Endometrial microvascular endothelial cells (primary cell): ENCODE results near the gene UCKL1. TPM values are rescaled to one million over a fixed set of nuclear protein-coding genes. Genes with fewer than 3 reads are reported as not detected.

Experiments used
- in situ Hi-C: cut with HindIII; loops from 2 replicates; pipeline ENCODE4 v1.10.0; 2017; ENCODE audit warnings: low sequenced_read_pairs, low pct_unique_long_range_greater_than_20kb; ENCODE audit errors: inconsistent ontology term
- total RNA-seq: library from RNA; depleted of rRNA; stranded (reverse); fragments of >200 nt; gene quantifications from one replicate; pipeline ENCODE4 v1.2.3, GENCODE V29; 2015; ENCODE audit errors: inconsistent ontology term

UCKL1 gene
- total RNA-seq, 1 donor from 2014 or later, result 19.3 TPM

DNA sequence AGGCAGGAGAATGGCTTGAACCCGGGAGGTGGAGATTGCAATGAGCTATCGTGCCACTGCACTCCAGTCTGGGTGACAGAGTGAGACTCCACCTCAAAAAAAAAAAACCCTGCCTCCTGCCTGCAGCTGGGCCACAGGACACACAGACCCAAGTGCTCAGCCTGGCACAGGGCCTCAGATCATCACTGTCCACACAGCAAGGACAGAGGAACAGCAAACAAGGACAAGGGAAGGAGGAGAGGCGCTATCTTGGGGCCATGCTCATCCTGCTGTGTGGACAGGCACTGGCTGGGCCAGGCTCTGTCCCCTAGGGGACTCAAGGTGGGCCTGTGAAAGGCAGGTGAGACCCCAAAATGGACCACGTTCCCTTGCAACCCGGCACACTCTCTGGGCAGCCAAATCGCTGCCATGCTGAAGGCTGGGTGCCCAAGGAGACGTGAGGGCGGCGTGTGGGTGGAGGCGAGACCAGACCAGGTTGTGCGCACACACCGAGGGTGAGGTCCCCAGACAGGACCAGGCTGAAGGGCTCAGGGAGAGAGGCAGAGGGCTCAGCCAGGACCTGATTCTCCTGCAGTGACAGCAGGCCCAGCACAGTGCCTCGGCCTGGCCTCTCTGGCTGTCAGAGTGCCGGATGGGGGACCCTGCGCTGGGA is 9.1 kb downstream of the UCKL1 start:
- in situ Hi-C loops, result no loop called here

DNA sequence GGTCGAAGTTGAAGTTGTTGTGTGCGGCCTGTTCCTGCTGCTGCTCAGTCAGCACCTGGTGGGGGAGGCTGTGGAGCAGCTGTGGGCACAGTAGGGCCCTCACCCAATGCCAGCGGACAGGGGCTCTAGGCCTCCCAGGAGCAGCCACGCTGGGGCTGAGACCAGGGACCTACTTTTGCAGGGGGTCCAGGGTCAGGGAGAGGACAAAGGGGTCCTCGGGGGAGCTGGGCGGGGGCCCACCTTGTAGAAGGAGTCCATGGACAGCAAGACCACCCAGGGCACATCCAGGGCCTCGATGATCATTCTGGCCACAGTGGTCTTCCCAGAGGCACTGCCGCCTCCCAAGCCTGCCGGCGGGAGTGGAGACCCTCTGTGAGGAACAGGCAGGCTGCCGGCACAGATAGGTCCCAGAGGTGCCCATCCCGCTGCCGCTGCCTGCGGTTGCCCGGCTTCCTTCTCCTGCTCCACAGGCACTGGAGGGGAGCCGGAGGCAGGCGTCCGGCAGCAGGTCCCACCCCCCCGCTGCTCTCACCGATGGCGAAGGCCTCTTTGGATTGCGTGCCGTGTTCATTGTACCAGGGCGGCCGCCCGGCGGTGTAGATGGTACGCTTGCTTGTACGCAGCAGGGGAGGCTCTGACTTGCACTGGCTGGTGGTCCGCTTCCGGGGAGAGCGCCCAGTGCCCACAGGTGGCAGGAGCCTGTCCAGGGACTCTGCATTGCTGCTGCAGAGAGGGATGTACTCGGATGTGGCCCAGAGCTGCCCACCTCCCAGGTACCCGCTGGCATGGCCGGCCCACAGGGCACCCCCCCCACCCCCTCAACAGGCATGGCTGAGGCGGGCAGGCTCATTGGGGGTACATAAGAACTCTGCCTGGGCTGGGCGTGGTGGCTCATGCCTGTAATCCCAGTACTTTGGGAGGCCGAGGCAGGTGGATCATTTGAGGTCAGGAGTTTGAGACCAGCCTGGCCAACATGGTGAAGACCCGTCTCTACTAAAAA is 10.0 kb downstream of the UCKL1 start:
- in situ Hi-C loops, result no loop called here

DNA sequence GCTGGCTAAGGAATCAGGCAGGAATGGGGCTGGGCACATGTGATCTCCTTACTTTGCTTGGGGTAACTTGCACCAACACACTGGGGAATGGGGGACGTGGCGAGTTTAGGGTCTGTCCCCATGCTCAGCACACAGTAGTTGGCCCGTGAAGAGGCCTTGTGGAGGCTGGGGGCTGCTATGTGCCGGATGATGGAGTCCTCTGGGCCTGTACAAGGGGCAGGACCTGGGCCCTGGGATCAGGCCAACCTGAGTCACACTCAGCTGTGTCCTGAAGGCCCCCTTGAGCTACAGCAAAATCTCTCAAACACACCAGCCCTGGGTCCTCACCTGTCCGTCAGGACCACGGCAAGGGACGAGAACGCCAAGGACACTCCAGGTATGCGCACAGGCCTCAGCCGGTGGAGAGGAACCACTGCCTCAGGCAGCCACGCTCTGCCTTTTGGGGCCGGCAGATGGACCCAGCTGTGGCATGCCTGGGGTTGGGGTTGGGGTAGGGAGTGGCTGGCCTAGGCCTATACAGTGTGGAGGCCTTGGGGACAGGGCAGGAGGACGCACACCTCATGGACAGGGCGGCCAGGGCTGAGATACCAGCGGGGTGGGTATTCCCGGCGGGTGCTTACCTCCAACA is 11.1 kb downstream of the UCKL1 start:
- in situ Hi-C loops, result no loop called here

DNA sequence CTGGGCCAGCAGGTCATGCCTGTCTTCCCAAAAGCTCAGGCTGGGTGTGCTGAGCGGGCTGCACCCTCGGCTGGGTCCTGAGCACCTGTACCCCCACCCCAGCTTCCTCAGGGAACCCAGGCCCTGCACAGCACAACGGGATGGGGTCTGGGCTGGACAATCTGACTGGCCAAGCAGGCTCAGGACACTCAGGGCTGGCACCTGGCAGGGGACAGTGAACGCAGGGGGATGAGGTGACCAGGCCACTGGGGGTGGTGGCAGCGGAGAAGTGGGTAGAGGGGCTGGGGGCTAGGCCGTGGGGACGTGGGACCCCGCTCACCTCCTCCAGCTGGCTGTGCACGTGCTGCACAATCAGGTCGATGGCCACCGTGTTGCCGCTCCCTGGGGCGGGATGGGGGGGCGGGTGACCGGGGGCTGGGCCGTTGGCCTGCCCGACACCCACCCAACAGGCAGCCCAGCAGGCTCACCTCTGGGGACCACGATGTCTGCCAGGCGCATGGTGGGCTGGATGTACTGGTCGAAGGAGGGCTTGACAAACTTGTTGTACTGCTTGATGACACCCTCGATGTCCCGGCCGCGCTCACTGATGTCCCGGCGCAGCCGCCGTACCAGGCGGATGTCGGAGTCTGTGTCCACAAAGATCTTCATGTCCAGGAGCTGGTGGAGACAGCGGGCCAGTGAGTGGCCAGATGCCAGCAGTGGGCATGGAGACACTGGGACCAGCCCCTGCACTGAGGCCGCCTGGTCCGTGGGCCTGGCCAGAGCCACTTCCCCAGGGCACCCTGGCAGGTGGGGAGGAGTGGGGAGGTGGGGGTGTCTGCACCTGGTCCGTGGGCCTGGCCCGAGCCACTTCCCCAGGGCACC is 11.9 kb downstream of the UCKL1 start:
- in situ Hi-C loops, result no loop called here

DNA sequence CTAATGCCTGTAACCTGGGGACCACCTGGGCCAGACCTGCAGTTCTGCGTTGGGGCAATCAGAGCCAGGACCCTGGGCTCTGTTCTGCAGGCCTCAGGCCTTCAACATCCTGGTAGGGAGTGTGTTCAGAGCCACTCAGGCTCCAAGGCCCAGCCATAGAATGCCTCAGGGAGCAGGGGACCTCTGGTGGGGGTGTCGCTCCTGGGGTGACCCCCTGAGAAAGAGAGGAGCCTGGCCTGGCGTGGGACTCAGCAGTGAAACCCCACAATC is 12.5 kb downstream of the UCKL1 start:
- in situ Hi-C loops, result no loop called here

DNA sequence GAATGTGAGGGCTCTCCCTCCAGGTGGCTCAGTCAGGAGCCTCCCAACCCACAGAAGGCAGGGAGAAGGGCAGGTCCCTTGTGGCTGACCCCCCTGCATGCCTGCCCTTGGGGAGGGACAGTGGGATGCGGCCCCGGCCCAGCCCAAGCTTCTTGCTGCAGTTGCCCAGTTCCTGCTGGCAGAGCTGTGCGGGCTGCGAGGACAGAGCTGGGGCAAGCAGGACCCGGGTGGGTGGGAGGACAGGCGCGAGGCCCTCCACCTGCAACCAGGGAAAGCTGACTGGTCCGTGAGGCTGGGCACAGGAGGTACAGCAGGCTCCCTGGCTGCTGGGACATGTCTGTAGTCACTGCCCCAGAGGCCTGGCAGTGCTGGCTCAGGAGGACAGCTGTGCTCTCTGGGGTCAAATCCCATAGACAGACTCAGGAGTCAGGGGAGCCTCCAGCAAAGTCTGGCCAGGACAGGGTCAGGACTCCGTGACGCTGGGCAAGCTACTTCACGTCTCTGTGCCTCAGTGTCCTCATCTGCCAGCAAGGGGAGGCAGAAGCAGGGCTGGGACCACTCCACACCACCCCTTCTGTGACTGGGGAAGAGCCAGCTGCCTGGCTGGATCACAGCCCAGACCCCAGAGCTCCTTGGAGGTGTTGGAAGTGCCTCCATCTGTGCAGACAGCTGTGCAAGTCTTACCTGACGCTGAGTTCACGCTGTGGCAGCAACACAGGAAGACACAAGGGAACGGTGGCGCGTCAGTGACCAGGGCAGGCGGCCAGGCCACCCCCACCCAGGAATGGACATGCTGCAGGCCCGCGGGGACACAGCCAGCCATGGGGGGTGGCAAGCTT is 13.0 kb downstream of the UCKL1 start:
- in situ Hi-C loops, result no loop called here

DNA sequence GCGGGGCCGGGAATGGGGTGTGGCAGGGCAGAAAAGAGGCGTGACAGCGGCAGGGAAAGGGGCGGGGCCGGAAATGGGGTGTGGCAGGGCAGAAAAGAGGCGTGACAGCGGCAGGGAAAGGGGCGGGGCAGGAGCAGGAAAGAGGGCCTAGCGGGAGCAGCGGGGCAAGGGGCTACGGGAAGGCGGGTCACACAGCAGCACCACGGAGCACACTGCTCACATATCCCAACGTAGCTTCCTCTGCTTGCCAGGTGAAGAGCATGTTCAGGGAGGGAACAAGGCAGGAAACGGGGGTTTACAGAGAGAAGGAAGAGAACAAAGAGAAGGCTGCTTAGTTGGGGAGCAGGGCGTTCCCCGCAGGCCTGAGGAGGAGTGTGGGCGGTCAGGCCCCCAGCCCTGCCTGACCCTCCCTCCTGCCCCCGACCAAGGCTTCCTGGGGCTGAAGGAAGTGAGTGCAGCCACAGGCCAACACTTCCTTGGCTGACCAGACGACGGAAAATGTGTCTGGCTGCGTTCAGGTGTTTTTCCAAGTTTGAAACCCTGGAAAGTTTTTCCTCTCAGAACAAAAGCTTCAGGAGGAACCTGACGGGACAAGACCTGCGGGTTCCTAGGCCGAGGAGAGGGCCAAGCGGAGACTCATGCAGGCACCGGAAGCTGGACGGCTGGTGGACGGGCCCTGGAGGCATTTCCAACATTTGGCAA is 13.8 kb downstream of the UCKL1 start:
- in situ Hi-C loops, result no loop called here

DNA sequence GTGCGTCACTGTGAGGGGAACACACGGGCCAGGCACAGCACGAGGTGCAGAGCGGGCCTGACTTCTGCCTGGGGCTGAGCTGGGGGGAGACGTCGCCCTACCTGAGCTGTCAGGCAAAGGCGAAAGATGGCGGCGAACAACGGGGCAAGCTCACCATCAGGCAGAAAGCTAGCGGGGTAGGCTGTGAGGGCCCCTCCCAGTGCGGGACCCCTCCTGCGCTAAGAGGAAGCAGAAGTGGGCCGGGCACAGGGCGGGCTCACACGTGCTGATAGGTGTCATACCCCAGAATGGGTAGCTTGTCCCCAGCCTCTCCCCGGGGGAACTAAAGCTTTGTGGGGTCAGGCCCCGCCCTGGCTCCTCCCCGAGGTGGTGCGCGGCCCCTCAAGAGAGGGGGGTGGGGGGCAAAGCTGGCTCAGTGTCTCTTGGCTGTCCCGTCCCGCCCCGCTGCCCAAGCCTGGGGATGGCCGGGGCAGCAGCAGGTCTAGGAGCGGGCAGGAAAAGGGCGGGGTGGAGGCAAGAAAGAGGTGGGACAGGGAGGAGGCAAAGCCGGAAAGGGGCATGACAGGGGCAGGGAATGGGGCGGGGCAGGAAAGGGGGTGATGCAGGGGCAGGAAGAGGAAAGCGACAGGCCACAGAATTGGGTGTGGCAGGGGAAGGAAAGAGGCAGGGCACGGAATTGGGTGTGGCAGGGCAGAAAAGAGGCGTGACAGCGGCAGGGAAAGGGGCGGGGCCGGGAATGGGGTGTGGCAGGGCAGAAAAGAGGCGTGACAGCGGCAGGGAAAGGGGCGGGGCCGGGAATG is 14.7 kb downstream of the UCKL1 start:
- in situ Hi-C loops, result no loop called here

DNA sequence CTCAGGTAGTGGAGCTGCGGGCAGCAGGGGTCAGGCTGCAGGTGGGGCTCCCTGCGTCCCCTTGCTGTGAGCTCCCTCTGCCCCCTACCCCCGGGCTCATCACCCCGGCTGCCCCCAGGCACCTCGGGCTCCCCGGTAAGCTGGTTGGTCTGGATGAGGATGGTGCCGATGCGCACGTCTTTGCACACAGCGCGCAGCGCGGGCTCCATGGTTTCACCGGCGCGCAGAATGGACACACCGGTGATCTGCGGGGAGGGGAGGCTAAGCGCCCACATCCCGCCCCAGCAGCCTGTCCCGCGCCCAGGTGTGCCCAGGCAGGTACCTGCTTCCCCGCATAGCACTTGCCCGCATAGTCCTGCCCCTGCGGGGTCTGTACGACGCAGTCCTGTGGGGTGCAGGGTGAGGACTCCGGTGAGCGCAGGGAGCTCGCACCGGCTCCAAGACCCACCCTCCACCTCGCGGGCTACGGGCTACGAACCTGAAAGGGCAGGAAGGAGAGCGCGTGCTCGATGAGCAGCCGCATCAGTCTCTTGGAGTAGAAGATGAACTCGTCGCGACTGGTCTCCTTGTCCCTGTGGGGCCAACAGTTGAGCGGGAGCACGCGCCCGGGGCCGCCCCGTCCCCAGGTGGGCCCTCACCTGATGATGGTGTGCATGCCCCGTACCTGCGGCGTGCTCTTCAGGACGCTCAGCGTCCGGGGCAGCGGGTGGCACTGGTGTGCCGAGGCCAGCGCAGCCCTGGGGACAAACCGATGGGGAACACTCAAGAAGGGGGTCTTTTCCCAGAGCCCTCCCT is 15.5 kb downstream of the UCKL1 start:
- in situ Hi-C loops, result no loop called here

DNA sequence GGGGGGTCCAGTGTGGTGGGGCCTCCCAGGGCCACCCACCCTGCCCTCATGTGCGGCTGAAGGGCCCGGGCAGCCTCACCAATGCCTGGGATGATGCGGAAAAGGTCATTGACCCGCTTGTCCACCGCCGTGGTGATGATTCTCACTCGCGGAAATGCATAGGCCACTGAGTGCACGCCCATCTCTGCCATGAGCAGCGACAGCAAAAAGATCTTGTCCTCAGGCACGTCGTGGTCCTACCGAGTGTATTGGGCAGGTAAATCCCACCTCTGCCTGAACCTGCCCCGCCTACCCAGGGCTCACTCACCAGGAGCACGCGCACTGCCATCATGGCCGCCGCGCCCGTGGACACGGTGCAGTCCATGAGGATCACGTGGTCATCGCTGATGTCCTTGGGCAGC is 16.1 kb downstream of the UCKL1 start:
- in situ Hi-C loops, result no loop called here

DNA sequence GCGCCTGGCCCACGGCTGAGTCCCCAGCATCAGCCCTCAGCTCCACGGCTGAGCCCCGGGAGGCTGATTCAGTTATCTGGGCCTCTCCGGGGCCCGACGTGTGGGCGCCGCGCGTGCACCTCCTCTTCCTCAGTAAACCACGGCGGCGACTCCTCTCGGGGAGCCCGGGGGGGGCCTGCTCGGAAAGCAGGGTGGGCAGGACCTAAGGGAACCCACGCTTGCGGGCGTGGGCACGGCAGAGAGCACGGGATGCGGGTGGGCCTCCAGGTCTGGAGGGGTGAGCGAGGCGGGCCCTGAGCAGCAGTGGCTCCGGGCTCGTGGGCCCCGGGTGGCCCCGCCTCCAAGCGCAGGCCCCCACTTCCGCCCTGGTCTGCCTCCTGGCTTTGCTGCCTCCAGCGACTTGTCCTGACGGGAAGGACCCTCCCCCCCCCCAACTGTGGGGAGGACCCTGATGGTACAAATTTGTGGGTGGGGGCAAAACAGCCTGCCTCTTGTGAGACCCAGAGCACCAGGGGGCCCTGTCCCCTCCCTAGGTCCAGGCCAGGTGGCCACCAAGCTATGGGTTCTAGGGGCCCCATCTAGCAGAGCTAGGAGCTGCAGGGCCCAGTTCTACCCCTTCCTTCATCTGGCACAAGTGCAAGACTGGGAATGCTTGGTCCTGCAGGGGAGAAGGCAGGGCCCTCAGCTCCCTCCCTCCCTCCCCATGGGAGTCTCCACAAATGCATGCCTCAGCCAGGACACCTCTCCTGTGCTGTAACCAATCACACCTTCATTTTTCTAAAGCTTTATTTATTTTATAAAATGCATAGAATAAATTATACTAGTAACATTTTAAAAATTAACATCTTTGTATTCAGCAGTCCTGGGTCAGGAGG is 16.9 kb downstream of the UCKL1 start:
- in situ Hi-C loops, result no loop called here

DNA sequence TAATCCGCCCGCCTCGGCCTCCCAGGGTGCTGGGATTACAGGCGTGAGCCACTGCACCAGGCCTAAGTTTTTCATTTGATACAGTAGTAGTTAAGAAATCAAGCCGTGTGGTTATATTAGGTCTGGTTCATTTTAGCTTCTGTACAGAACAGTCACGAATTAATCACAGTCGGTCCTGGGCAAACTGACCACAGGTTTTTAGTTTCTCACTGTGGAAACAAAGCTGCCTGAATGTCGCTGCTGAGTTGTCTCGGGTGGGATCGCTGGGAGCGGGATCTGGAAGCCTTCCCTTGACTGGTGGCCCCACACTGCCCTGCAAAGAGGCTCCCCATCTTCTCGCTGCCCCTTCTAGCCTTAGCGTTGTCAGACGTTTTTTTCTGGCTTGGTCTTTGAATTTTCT is 18.6 kb downstream of the UCKL1 start:
- in situ Hi-C loops, result no loop called here

DNA sequence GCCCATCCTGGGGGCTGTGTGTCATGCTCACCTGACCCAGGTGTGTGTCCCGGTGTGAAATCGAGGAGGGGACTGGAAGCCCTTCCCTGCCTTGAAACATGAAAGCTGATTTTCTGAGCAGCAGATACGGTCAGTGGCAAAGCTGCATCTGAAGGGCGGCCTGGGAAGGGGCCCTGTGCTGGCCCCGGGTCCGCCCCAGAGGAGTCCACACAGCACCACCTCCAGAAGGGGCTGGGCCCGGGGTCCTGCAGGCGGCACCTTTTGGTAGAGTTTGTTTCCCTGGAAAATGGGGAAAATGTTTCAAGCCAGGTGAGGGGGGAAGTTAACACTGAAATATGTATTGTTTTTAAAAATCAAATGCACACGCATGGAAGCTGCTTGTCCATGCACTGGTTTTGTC is 20.8 kb downstream of the UCKL1 start:
- in situ Hi-C loops, result no loop called here

DNA sequence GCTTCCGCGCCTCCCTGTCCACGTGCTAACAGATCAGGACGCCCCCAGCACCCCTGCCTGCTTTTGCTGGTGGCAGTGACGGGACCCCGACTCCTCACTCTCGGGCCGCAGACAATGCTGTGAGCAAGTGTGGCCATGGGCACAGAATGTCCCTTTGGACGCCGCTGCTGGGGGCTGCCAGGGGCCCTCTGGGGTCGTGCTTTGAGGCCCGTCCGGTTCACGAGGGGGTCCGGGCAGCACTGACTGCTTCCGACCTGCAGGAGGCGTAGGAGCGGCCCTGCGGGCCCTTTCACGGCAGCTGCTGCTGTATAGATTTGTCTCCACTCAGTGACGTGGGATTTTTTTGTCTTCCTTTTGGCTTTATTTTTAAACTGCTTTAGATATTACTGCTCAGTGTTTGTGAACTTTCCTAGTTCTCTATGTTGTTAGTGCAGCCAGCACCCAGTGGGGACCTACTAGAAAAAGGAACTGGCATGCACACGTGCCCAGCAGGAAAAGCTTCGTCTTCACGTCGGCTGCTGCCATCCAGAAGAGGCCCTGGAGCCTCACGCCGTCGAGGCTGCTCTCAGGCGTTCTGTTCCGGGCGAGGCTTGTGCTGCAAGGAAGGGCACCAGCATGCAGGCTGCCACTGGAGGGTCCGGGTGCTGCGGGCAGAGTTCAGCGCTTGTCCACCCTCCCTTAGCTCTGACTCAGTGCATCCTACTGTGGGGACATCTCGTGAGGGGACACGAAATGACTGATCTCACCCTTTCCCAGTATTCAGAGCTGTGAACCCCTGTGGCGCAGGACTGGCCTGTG is 21.7 kb downstream of the UCKL1 start:
- in situ Hi-C loops, result no loop called here

DNA sequence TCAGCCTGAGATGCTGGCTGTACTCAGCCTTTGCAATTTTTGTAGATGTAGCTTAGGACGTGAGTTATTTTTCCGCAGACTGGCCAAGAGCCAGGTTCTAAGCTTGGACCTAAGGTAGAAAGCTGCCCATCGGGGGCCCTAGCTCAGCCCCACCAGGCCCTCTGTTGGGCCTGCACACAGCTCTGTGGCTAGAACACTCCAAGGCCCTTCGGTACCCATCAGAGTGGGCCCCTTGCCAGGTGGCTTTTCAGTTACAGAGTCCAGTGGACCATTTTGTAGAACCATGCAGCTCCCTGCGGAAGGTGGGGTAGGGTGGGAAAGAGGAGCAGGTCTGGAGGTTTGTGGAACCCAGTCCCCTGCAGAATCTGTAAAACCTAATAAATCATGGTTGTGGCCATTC is 22.6 kb downstream of the UCKL1 start:
- in situ Hi-C loops, result no loop called here
